Activated T-cell treated with anti-CD3 and anti-CD28 coated beads for 24 hours (primary cell): ENCODE measurements around the gene FNDC5.

Experiments
- DNase-seq: peaks from one replicate; pipeline ENCODE4 v3.0.0-alpha.2; 2020; ENCODE audit warnings: low read depth

Gene FNDC5

GRCh38 chr1:32897082-32898049 lies 26.7 kb upstream of the FNDC5 start:
- no peak for DNase-seq

- DNase-seq: no peak
Observed at GRCh38 chr1:32896451-32896850, 25.7 kb upstream of the FNDC5 start.

DNA sequence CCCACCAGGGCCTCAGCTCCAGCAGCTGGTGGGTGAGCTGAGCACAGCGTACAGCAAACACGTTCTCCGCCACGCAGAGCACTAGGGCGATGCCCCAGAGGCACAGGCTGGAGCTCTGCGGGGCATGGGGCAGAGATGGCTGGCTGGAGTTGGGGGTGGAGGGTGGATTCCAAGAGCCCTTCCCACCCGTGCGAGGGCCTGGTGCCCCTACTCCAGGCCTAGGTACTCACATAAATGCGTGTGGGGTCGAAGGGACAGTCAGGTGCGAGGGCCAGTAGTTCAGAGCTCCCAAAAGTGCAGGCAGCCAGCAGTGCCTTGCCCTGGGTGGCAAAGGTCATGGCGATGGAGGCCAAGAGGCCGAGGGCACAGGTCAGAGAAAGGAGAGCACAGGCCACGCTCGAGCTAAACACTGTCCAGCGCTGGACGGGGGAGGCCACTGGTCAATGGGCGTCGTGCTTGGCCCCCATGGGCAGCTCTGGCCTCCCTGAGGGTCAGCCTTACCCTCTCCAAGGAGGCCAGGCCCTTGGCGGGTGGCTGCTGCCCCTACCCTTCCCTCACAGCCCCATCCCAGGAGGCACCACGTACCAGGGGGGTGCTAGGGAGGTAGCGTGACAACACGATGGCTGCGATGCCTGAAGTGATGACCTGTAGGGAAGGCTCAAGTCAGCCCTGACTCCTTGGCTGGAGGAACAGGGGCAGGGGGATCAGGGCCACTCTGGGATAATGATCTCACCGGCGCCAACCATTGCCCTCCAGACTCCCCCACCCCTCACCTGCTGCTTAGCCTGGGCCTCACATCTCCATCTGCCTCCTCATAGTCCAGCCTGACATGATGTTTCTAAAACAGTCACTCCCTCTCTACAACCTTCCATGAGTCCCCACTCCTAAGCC lies 24.9 kb upstream of the FNDC5 start:
- DNase-seq: no peak

DNA sequence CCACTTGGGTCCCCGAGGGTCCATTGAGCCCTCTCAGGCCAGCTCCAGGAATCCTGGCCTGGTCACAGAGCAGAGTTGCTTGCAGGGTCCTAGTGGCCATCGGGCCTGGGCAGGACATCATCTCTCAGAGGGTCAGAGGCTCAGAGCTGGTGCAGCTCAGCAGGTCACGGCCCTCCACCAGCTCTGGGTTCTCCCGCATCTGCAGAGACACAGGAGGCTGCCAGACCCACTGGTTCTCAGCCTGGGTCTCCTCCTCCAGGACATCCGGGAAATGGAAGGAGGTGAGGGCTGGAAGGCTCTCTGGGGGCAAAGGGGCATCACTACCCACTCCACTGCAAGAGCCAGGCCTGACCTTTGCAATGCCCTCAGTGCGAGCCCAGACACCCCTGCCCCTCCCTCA lies 24.0 kb upstream of the FNDC5 start:
- DNase-seq: no peak

DNA sequence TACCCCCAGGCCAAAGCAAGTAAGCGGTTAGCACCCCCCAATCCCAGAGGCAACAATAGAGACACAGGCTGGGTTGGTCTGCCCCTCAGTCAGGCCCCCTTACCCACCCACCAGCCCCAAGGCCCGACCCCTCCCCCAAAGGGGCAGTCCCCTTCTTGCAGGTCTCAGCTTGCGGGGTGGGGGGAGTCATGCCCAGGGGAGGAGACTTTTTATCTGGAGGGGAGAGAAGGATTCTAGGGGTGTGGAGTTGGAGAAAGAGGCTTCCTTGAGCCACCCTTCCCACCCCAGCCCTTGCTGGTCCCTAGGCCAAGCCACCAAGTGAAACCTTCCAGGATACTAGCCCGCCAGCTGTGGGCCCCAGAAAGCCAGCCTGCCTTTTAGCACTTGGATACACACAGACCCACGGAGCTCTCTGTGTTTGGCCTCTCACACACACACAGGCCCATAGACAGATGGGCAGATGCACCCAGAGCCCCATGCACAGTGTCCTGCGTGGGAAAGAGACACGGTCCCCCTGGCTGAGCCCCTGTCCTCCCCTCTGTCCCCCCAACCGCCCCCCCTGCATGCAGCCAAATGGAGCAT lies 23.4 kb upstream of the FNDC5 start:
- DNase-seq: no peak

- DNase-seq: no peak
Observed at GRCh38 chr1:32893198-32894018, 22.7 kb upstream of the FNDC5 start.

DNA sequence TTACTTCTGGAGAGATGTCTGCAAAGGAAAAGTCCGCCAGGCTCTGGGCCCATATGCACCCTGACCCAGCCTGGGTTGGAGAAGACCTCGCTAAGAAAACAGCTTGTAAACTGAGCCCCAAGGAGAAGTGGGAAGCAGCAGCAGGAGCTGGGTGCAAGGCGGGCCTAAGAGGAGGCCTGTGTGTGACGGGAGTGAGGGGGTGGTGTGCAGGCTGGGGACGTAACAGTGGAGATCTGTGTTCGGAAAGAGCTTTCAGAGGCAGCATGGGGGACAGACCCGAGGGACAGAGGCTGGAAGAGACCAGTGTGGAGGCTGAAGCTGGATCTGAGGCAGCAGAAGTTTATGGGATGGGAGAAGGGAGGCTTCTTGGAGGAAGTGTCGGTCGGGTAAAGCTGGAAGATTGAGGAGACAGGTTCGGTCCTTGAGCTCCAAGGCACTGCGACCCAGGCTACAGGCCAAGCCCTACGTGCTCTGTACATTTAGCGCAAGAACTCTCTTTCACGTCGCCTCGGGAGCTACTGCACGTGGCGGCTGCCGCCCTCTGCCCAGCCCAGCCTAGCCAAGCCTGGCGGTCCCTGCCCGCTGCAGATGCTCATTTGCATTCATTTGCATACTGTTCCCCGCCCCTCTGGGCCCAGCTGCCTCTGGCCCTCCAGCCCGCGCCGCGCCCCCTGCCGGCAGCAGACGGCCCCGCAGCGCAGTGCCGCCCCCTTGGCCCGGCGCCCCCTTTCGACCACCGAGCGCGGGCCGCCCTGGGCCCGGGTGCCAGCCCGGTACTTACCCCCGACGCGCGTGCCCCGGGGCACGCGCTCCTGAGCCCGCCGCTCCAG lies 21.9 kb upstream of the FNDC5 start:
- DNase-seq: peak; percentile 20

DNA sequence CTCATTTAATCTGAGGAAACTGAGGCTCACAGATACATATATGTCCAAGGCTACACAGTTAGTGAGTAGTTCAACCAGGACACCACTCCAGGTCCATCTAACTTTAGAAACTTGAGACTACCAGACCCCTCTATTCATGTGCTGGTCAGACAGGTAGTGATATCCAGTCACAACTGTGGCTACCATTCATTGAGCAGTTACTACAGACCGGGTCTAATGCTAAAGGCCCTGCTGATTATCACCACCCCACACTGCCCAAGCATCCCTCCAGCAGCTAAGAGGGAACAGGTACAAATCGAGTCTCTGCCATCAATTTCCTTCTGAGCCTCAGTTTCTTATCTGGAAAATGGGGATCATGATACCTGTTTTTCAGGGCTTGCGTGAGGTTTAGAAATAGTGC lies 20.9 kb upstream of the FNDC5 start:
- no peak for DNase-seq

GRCh38 chr1:32891241-32891570 lies 20.5 kb upstream of the FNDC5 start:
- DNase-seq: no peak

GRCh38 chr1:32890516-32891240 lies 20.0 kb upstream of the FNDC5 start:
- no peak for DNase-seq

DNA sequence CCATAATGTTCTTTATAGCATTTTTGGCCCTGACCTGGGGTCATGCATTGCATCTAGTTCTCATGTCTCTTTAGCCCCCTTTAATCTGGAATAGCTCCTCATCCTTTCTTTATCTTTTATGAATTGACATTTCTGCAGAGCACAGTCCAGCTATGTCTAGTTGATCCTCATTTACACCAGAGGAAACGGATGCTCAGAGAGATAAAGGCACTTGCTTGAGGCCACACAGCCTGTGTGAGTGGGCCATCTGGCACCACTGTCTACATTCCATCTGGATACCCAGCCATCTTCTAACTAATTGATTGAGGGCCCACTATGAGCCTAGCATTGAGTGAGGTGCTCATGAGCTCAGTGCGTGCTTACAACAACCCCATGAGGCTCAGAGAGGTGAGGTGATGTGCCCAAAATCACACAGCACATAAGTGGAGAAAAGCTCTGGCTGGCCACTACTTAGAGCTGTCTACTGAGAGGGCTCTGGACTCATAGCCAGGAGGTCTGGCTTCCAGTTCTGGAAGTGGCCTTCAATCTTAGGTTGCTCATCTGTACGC lies 19.1 kb upstream of the FNDC5 start:
- no peak for DNase-seq

DNA sequence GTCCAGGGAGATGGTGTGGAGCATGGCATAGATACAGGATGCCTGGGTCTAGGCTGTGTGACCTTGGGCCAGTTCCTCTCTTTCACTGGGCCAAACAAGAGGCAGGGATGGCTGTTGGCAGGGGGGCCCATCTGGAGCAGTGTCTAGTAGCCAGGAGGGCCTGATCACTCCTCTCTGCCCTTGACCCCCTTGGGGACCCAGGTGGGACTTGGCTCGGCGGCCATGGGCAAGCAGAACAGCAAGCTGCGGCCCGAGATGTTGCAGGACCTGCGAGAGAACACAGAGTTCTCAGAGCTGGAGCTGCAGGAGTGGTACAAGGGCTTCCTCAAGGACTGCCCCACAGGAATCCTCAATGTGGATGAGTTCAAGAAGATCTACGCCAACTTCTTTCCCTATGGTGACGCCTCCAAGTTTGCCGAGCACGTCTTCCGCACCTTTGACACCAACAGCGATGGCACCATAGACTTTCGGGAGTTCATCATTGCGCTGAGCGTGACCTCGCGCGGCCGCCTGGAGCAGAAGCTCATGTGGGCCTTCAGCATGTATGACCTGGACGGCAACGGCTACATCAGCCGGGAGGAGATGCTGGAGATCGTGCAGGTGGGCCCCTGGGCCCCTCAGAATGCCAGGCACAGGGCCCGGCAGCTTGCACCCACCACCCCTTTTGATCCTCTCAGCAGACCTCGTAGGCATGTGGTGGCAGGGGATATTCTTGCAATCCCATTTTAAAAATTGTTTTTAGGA lies 18.1 kb upstream of the FNDC5 start:
- no peak for DNase-seq

GRCh38 chr1:32888134-32888533 lies 17.4 kb upstream of the FNDC5 start:
- DNase-seq: no peak

DNA sequence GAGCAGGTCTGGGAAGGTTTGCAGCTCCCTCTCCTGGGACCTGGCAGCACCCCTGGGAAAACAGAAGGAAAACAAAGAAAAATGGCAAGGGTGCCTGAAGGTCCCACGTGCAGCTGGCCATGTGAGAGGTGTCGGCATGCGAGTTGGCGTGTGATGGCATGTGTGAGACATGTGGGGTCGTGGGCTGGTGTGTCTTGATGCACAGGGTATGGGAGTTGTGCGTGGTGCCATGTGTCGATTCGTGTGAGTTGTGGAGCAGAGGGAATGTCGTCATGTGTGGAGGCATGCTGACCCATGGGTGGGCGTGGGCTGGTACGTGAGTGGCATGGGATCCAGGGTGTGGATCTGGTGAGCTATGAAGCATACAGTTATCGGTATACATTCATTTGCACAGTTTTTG lies 16.9 kb upstream of the FNDC5 start:
- no peak for DNase-seq

GRCh38 chr1:32886828-32887414 lies 16.2 kb upstream of the FNDC5 start:
- DNase-seq: no peak

DNA sequence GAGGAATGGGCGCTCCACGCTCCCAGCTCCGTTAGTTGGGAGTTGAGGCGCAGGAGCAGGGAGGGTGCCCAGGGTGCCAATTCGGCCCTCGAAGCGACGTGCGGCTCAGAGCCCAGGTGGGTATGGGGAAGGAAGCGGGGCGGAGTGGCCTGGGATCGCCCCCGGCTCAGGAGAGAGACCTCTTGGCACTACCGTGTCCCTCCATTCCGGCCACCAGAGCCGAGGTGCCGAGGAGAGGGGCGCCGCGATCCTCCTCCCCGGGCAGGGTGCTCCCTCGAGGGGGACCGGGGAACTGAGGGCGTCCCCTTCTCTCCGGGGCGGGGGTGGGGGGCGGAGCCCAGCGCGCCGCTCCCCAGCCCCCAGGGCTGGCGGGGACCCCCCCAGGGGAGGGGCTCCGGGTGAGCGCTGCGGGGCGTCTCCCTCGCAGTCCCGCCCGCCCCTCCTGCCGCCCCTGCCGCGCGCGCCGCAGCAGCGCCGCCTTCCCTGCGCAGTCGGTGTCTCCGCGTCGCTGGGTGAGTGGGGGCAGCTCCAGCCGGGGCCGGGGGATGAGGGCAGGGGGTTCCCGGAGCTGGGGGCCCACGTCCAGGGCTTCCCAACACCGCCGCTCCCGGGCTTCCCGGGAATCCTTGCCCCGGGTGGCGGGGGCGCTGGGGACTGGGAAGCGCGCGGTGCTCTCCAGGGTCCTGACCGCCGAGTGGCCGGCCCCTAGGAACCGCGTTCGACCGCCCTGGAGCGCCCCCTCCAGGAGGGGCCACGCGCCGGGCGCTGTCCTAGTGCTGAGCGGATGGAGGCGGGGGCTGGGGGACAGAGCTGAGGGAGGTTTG lies 15.5 kb upstream of the FNDC5 start, which contains the start of gene HPCA:
TSS of gene HPCA (plus strand) at position 488 of the 824 bp plus-strand sequence. CDS start 2,408 bp downstream, outside the sequence.
- no peak for DNase-seq

DNA sequence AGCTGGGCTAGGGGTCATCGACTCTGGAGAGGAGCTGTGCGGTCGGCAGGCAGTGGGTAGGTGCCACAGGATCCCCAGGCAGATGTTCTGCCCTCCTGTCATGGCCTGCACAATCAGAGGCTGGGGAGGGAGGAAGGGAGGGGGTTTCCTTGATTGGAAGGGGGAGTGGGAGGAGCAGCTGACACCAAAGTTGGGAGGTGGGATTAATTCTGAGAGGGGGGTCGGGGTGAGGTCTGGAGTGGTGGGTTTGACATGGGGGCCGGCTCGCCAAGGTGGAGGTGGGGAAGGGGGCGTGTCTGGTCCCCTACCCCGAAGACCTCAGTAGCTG lies 14.9 kb upstream of the FNDC5 start:
- DNase-seq: no peak

- DNase-seq: no peak
Observed at GRCh38 chr1:32884726-32885125, 14.0 kb upstream of the FNDC5 start.
